ENCODE measurements around the gene RANGAP1. TPM values are rescaled to one million over a fixed set of nuclear protein-coding genes. Genes with fewer than 3 reads are reported as not detected.

RANGAP1 gene
- total and polyA plus RNA-seq, 2 of the 13 experiments (the other 11 are each of a cell fraction or from before 2014, with no cell fraction given): 51.8 to 83.9 TPM

GRCh38 chr22:41288245-41288946 is 2.4 kb upstream of the RANGAP1 start (continued):
- TF ChIP-seq, protein P1, sequence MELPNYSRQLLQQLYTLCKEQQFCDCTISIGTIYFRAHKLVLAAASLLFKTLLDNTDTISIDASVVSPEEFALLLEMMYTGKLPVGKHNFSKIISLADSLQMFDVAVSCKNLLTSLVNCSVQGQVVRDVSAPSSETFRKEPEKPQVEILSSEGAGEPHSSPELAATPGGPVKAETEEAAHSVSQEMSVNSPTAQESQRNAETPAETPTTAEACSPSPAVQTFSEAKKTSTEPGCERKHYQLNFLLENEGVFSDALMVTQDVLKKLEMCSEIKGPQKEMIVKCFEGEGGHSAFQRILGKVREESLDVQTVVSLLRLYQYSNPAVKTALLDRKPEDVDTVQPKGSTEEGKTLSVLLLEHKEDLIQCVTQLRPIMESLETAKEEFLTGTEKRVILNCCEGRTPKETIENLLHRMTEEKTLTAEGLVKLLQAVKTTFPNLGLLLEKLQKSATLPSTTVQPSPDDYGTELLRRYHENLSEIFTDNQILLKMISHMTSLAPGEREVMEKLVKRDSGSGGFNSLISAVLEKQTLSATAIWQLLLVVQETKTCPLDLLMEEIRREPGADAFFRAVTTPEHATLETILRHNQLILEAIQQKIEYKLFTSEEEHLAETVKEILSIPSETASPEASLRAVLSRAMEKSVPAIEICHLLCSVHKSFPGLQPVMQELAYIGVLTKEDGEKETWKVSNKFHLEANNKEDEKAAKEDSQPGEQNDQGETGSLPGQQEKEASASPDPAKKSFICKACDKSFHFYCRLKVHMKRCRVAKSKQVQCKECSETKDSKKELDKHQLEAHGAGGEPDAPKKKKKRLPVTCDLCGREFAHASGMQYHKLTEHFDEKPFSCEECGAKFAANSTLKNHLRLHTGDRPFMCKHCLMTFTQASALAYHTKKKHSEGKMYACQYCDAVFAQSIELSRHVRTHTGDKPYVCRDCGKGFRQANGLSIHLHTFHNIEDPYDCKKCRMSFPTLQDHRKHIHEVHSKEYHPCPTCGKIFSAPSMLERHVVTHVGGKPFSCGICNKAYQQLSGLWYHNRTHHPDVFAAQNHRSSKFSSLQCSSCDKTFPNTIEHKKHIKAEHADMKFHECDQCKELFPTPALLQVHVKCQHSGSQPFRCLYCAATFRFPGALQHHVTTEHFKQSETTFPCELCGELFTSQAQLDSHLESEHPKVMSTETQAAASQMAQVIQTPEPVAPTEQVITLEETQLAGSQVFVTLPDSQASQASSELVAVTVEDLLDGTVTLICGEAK (IDR thresholded peaks at IDR 0.05): no peak
- TF ChIP-seq, protein P1 (CRISPR knock-in tag; IDR thresholded peaks at IDR 0.05): no peak; the same call in 1 of the 2 replicates
- TF ChIP-seq HES4 (CRISPR knock-in tag; IDR thresholded peaks at IDR 0.05; ENCODE audit: borderline replicate concordance) (no peak), SKIL (CRISPR knock-in tag; IDR thresholded peaks at IDR 0.05; ENCODE audit: borderline replicate concordance) (peak; percentile 49; the same call in 1 of the 2 replicates), FIP1L1 (IDR thresholded peaks at IDR 0.05; ENCODE audit: borderline replicate concordance, insufficient read depth, low read depth, low read length) (no peak), ZNF558 (CRISPR knock-in tag; IDR thresholded peaks at IDR 0.05; ENCODE audit: borderline replicate concordance) (no peak), ETV5 (CRISPR knock-in tag; IDR thresholded peaks at IDR 0.05; ENCODE audit: borderline replicate concordance) (peak; percentile 99), ZC3H4 (CRISPR knock-in tag; IDR thresholded peaks at IDR 0.05; ENCODE audit: borderline replicate concordance) (no peak), ZNF83 (CRISPR knock-in tag; IDR thresholded peaks at IDR 0.05; ENCODE audit: borderline replicate concordance) (no peak), NCOA1 (CRISPR knock-in tag; IDR thresholded peaks at IDR 0.05) (no peak), BORCS8-MEF2B (CRISPR knock-in tag; IDR thresholded peaks at IDR 0.05) (no peak)
- TF ChIP-seq, protein P2, sequence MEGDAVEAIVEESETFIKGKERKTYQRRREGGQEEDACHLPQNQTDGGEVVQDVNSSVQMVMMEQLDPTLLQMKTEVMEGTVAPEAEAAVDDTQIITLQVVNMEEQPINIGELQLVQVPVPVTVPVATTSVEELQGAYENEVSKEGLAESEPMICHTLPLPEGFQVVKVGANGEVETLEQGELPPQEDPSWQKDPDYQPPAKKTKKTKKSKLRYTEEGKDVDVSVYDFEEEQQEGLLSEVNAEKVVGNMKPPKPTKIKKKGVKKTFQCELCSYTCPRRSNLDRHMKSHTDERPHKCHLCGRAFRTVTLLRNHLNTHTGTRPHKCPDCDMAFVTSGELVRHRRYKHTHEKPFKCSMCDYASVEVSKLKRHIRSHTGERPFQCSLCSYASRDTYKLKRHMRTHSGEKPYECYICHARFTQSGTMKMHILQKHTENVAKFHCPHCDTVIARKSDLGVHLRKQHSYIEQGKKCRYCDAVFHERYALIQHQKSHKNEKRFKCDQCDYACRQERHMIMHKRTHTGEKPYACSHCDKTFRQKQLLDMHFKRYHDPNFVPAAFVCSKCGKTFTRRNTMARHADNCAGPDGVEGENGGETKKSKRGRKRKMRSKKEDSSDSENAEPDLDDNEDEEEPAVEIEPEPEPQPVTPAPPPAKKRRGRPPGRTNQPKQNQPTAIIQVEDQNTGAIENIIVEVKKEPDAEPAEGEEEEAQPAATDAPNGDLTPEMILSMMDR (CRISPR knock-in tag; IDR thresholded peaks at IDR 0.05): peak; percentile 10; the same call in 1 of the 2 replicates
- TF ChIP-seq, protein P3, sequence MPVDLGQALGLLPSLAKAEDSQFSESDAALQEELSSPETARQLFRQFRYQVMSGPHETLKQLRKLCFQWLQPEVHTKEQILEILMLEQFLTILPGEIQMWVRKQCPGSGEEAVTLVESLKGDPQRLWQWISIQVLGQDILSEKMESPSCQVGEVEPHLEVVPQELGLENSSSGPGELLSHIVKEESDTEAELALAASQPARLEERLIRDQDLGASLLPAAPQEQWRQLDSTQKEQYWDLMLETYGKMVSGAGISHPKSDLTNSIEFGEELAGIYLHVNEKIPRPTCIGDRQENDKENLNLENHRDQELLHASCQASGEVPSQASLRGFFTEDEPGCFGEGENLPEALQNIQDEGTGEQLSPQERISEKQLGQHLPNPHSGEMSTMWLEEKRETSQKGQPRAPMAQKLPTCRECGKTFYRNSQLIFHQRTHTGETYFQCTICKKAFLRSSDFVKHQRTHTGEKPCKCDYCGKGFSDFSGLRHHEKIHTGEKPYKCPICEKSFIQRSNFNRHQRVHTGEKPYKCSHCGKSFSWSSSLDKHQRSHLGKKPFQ (CRISPR knock-in tag; IDR thresholded peaks at IDR 0.05; ENCODE audit: insufficient replicate concordance): no peak
